IMR-90 (cell line): ENCODE results near the gene HECW1. TPM values are rescaled to one million over a fixed set of nuclear protein-coding genes. Genes with fewer than 3 reads are reported as not detected.

Source experiments
- ATAC-seq: fragments of 200-7000 bp; cut with Tn5 transposase; 2 replicates; pipeline ENCODE4 v1.9.1; 2020; ENCODE audit warnings: low read depth, mild to moderate bottlenecking, moderate library complexity
- BruUV-seq: library from RNA; stranded (reverse); fragments of 400-500 nt; replicated peaks from 2 replicates; lab custom pipeline; 2021; lab: Mats Ljungman, UMichigan
- CTCF ChIA-PET: fragments of 300-600 bp; formaldehyde crosslinking; extraction: SDS; loops from one replicate; lab custom pipeline; 2021; ENCODE audit warnings: antibody characterized with exemption; lab: Yijun Ruan, JAX
- POLR2A ChIA-PET: fragments of 300-600 bp; sonication (Branson Sonifier 250); formaldehyde crosslinking; loops from one replicate; lab custom pipeline; 2022; ENCODE audit warnings: antibody characterized with exemption; ENCODE audit not compliant: unreplicated experiment; lab: Charles Lee
- DNase-seq: peaks from one replicate; pipeline ENCODE4 v3.0.0; 2013
- H2AFZ ChIP-seq: replicated peaks from 2 replicates; pipeline ENCODE3; 2013; ENCODE audit warnings: low read length, mild to moderate bottlenecking; ENCODE audit not compliant: poor library complexity
- H2AK5ac ChIP-seq: 2 replicates; pipeline ENCODE4 v1.6.1; 2013; ENCODE audit warnings: low read depth, low read length, inconsistent platforms
- H2AK9ac ChIP-seq: replicated peaks from 2 replicates; pipeline ENCODE3; 2013; ENCODE audit warnings: mild to moderate bottlenecking, low read depth, low read length, moderate library complexity; ENCODE audit not compliant: poor library complexity
- H2BK120ac ChIP-seq: 2 replicates; pipeline ENCODE4 v1.6.1; 2013; ENCODE audit warnings: low read depth, low read length, inconsistent platforms
- H2BK15ac ChIP-seq: 3 replicates; pipeline ENCODE4 v1.6.1; 2013; ENCODE audit warnings: low read depth, low read length, inconsistent platforms
- H2BK20ac ChIP-seq: 2 replicates; pipeline ENCODE4 v1.6.1; 2013; ENCODE audit warnings: low read depth, mild to moderate bottlenecking, inconsistent platforms, low read length, moderate library complexity
- H2BK5ac ChIP-seq: 2 replicates; pipeline ENCODE4 v1.6.1; 2013; ENCODE audit warnings: mild to moderate bottlenecking, low read depth, low read length, inconsistent platforms; ENCODE audit not compliant: poor library complexity, severe bottlenecking
- H3K14ac ChIP-seq: replicated peaks from 2 replicates; pipeline ENCODE4 v1.6.1; 2013; ENCODE audit warnings: low read depth, low read length, inconsistent platforms
- H3K18ac ChIP-seq: 2 replicates; pipeline ENCODE4 v1.6.1; 2013; ENCODE audit warnings: low read depth, low read length, control low read depth
- H3K23ac ChIP-seq: 2 replicates; pipeline ENCODE4 v1.6.1; 2013; ENCODE audit warnings: low read depth, low read length, inconsistent platforms
- H3K27ac ChIP-seq: 2 replicates; pipeline ENCODE4 v1.5.1; 2013; ENCODE audit warnings: mild to moderate bottlenecking, control low read depth, low read length; ENCODE audit not compliant: insufficient read depth
- H3K27me3 ChIP-seq: 2 replicates; pipeline ENCODE4 v1.6.1; 2013; ENCODE audit warnings: low read length; ENCODE audit not compliant: control insufficient read depth, insufficient read depth
- H3K36me3 ChIP-seq: 2 replicates; pipeline ENCODE4 v1.6.1; 2013; ENCODE audit warnings: low read length, mixed read lengths; ENCODE audit not compliant: control insufficient read depth, insufficient read depth
- H3K4ac ChIP-seq: 2 replicates; pipeline ENCODE4 v1.6.1; 2013; ENCODE audit warnings: low read depth, low read length, inconsistent platforms
- H3K4me1 ChIP-seq: 2 replicates; pipeline ENCODE4 v1.6.1; 2013; ENCODE audit warnings: low read length, mixed read lengths; ENCODE audit not compliant: control insufficient read depth, insufficient read depth
- H3K4me2 ChIP-seq: 2 replicates; pipeline ENCODE4 v1.6.1; 2013; ENCODE audit warnings: low read depth, mild to moderate bottlenecking, control low read depth, low read length, moderate library complexity
- H3K4me3 ChIP-seq: 2 replicates; pipeline ENCODE4 v1.5.1; 2013; ENCODE audit warnings: low read depth, mild to moderate bottlenecking, control low read depth, low read length, moderate library complexity; ENCODE audit not compliant: insufficient read depth
- H3K56ac ChIP-seq: 2 replicates; pipeline ENCODE4 v1.6.1; 2013; ENCODE audit warnings: low read length, inconsistent platforms; ENCODE audit not compliant: insufficient read depth; ENCODE audit errors: extremely low read depth
- H3K79me1 ChIP-seq, 2 experiments: 2 replicates each; pipeline ENCODE4 v1.6.1; 2013; ENCODE audit warnings: low read length in 2 of 2, inconsistent platforms in 1 of 2, low read depth in 1 of 2
- H3K9ac ChIP-seq: 2 replicates; pipeline ENCODE4 v1.6.1; 2013; ENCODE audit warnings: low read depth, low read length, control low read depth
- H3K9me1 ChIP-seq: 2 replicates; pipeline ENCODE4 v1.6.1; 2013; ENCODE audit warnings: low read length, inconsistent platforms; ENCODE audit not compliant: insufficient read depth
- H3K9me3 ChIP-seq: 2 replicates; pipeline ENCODE4 v1.6.1; 2013; ENCODE audit warnings: low read length; ENCODE audit not compliant: control insufficient read depth, insufficient read depth
- H4K20me1 ChIP-seq: 2 replicates; pipeline ENCODE4 v1.6.1; 2013; ENCODE audit warnings: low read length, inconsistent platforms; ENCODE audit not compliant: insufficient read depth
- H4K5ac ChIP-seq: 2 replicates; pipeline ENCODE4 v1.6.1; 2013; ENCODE audit warnings: mild to moderate bottlenecking, low read depth, low read length, control low read depth
- H4K8ac ChIP-seq, 2 experiments: 2 replicates each; pipeline ENCODE4 v1.6.1; 2013; ENCODE audit warnings: low read depth in 2 of 2, low read length in 2 of 2, control low read depth in 1 of 2, inconsistent platforms in 1 of 2
- H4K91ac ChIP-seq: 2 replicates; pipeline ENCODE4 v1.6.1; 2013; ENCODE audit warnings: low read depth, low read length, inconsistent platforms; ENCODE audit not compliant: insufficient read depth
- BHLHE40 ChIP-seq: fragments of 150-350 bp; IDR thresholded peaks from 2 replicates; pipeline ENCODE4 v1.6.1; 2016; ENCODE audit warnings: mild to moderate bottlenecking, low read depth, low read length
- CEBPB ChIP-seq: IDR thresholded peaks from 2 replicates; pipeline ENCODE4 v1.6.1; 2012; ENCODE audit warnings: low read depth, low read length, improper control_type of control experiment
- CHD1 ChIP-seq: IDR thresholded peaks from 2 replicates; pipeline ENCODE4 v1.6.1; 2012; ENCODE audit warnings: low read depth, low read length, improper control_type of control experiment
- CTCF ChIP-seq: conservative IDR thresholded peaks from 2 replicates; pipeline ENCODE4 v1.5.1; 2012; ENCODE audit warnings: mild to moderate bottlenecking, low read depth, low read length, improper control_type of control experiment
- ELK1 ChIP-seq: fragments of 150-350 bp; IDR thresholded peaks from 2 replicates; pipeline ENCODE4 v1.6.1; 2016; ENCODE audit warnings: low read depth, mild to moderate bottlenecking, low read length, moderate library complexity, borderline replicate concordance
- FOS ChIP-seq: fragments of 150-350 bp; IDR thresholded peaks from 2 replicates; pipeline ENCODE4 v1.6.1; 2016; ENCODE audit warnings: low read depth, low read length
- MAFK ChIP-seq: IDR thresholded peaks from 2 replicates; pipeline ENCODE4 v1.6.1; 2012; ENCODE audit warnings: low read depth, low read length, improper control_type of control experiment
- MAZ ChIP-seq: IDR thresholded peaks from 2 replicates; pipeline ENCODE4 v1.6.1; 2012; ENCODE audit warnings: low read depth, mild to moderate bottlenecking, low read length, improper control_type of control experiment, moderate library complexity, borderline replicate concordance
- MXI1 ChIP-seq: IDR thresholded peaks from 2 replicates; pipeline ENCODE4 v1.6.1; 2012; ENCODE audit warnings: low read depth, mild to moderate bottlenecking, low read length, moderate library complexity, borderline replicate concordance
- NFE2L2 ChIP-seq: fragments of 150-350 bp; IDR thresholded peaks from 2 replicates; pipeline ENCODE4 v1.6.1; 2016; ENCODE audit warnings: low read depth, mild to moderate bottlenecking, low read length
- POLR2A ChIP-seq: IDR thresholded peaks from 2 replicates; pipeline ENCODE4 v1.6.1; 2012; ENCODE audit warnings: mild to moderate bottlenecking, low read depth, low read length
- RAD21 ChIP-seq: IDR thresholded peaks from 2 replicates; pipeline ENCODE4 v1.6.1; 2012; ENCODE audit warnings: low read length, improper control_type of control experiment
- RCOR1 ChIP-seq: IDR thresholded peaks from 2 replicates; pipeline ENCODE4 v1.6.1; 2012; ENCODE audit warnings: mild to moderate bottlenecking, low read length, improper control_type of control experiment; ENCODE audit not compliant: insufficient replicate concordance
- RFX5 ChIP-seq: IDR thresholded peaks from 2 replicates; pipeline ENCODE4 v1.8.0; 2012; ENCODE audit warnings: low read depth, mild to moderate bottlenecking, low read length, moderate library complexity
- SMC3 ChIP-seq: fragments of 150-350 bp; IDR thresholded peaks from 2 replicates; pipeline ENCODE4 v1.6.1; 2016; ENCODE audit warnings: low read depth, mild to moderate bottlenecking, antibody characterized with exemption, low read length, moderate library complexity
- USF2 ChIP-seq: fragments of 150-350 bp; IDR thresholded peaks from 2 replicates; pipeline ENCODE4 v1.6.1; 2017; ENCODE audit warnings: mild to moderate bottlenecking, antibody characterized with exemption, low read length, low read depth
- WGBS, 2 experiments: methylation state at CpG; one replicate each; pipeline versions ENCODE4 v1.1.5 to v1.1.7; 2013; ENCODE audit warnings: missing lambda C conversion rate in 2 of 2; ENCODE audit not compliant: insufficient read length in 1 of 2; ENCODE audit errors: extremely low coverage in 2 of 2; 5-methylcytosine and 5-hydroxymethylcytosine counted together
- dilution Hi-C: fragments of 300-500 bp; cut with HindIII; formaldehyde crosslinking; loops from one replicate; pipeline ENCODE4 v1.14.3; 2018; ENCODE audit warnings: low sequenced_read_pairs; ENCODE audit not compliant: unreplicated experiment
- in situ Hi-C: fragments of 300-500 bp; cut with MboI; formaldehyde crosslinking; loops from 3 replicates; pipeline ENCODE4 v1.14.3; 2019; ENCODE audit warnings: low sequenced_read_pairs, inconsistent platforms, mixed read lengths
- intact Hi-C: fragments of 100-400 bp; cut with micrococcal nuclease; formaldehyde crosslinking; loops from 2 replicates; pipeline ENCODE4 v1.10.0; 2022
- polyA plus RNA-seq, 3 experiments: library from polyadenylated mRNA; depleted of rRNA; stranded (reverse); fragments of >200 nt; gene quantifications; 2 replicates each; pipeline ENCODE4 v1.2.3, GENCODE V29; 2012; ENCODE audit warnings: low replicate concordance in 1 of 3
- total RNA-seq: library from RNA; depleted of rRNA; stranded (reverse); fragments of >200 nt; gene quantifications from 2 replicates; pipeline ENCODE4 v1.2.3, GENCODE V29; 2012

The HECW1 gene
- total and polyA plus RNA-seq, 2 of the 4 experiments (the other 2 are of a cell fraction): 0.56 to 1.3 TPM

DNA sequence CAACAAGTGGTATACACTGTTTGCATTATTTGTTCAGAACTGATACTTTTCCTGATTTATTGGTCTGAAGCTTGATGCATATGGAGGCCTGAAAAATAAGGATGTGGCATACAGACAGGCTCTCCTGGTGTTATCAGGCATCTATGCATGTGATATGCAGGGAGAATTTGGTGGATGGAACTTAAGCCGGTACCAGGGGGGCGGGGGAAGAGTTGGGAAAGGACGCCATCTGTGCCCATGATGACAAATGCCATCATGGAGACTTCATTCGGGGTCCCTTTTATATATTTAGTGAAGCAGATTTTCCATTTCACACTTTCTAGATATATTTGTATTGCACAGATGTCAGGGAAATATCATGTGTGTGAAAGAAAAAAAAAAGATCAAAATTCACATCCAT lies 5.4 kb downstream of the HECW1 start:
- Histone ChIP-seq H2BK5ac (no peak overlapping the region), H3K4me1 (peaks cover 17% of the 10 kb centered on the region), H3K27ac (no peak overlapping the region), H3K4ac (no peak overlapping the region; the same call in 1 of the 2 replicates), H2AK5ac (no peak overlapping the region), H2BK15ac (0 out of 3 replicates have a peak overlapping the region, but pooled peaks have one; percentile 11), H2BK120ac (peak overlapping the region; percentile 68), H3K9ac (no peak overlapping the region), H4K91ac (0 out of 2 replicates have a peak overlapping the region, but pooled peaks have one; percentile 36), H3K14ac (no peak overlapping the region; the same call in 1 of the 2 replicates), H2AFZ (no peak overlapping the region), H3K36me3 (no peaks in the 10 kb centered on the region), H3K56ac (no peak overlapping the region), H2BK20ac (peak overlapping the region; percentile 50), H4K20me1 (no peaks in the 10 kb centered on the region), H3K18ac (no peak overlapping the region), H3K4me3 (no peak overlapping the region), H3K23ac (no peak overlapping the region), H2AK9ac (no peak overlapping the region), H4K8ac (no peak overlapping the region), H3K79me1 (no peaks in the 10 kb centered on the region), H3K4me2 (no peak overlapping the region), H3K9me3 (no peaks in the 10 kb centered on the region), H3K9me1 (peaks cover 14% of the 10 kb centered on the region), H3K27me3 (peaks cover 25% of the 10 kb centered on the region), H4K5ac (no peak overlapping the region)
- POLR2A ChIA-PET: no interaction called here
- in situ Hi-C loops (no loop called here), intact Hi-C loops (loop anchor here (5.0 kb wide), 1 partner anchor 129 kb away; no protein-coding TSS in a partner anchor), dilution Hi-C loops (no loop called here)
- no TSS peak for BruUV-seq
- CTCF ChIA-PET: no interaction called here
- ATAC-seq (no peak), DNase-seq (no peak)
- 100% methylated on average over 1 of the region's 4 CpGs; no CpG with 5 or more reads in 1 of the 2 experiments for WGBS, 2 experiments
- no peak for TF ChIP-seq BHLHE40
- no peak for TF ChIP-seq RFX5
- TF ChIP-seq MAFK: no peak
- no peak for TF ChIP-seq POLR2A
- TF ChIP-seq RAD21: no peak
- TF ChIP-seq CEBPB: no peak
- TF ChIP-seq CHD1: no peak
- no peak for TF ChIP-seq ELK1
- no peak for TF ChIP-seq NFE2L2
- TF ChIP-seq MXI1: no peak
- TF ChIP-seq FOS: no peak
- no peak for TF ChIP-seq MAZ
- no peak for TF ChIP-seq RCOR1
- no peak for TF ChIP-seq CTCF
- TF ChIP-seq USF2: no peak
- TF ChIP-seq SMC3: no peak
